Measurements from ENCODE around the gene ESYT2.
A peak's percentile ranks its signal among the peaks of the same experiment; 100 is the strongest.

The ESYT2 gene

DNA sequence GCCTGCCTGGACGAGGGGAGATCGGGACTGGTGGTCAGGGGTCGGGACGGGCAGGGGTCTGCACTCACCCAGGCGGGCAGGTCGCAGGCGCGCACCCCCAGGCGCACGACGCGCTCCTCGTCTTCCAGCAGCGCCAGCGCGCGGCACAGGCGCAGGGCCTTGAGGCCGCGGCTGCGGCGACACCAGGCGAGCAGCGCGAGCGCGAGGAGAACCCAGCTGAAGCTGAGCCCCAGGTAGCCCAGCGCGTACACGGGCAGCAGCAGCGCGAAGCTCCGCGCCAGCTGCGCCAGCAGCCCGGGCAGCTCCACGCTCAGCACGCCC is 328 bp downstream of the ESYT2 start:
- peak; percentile 77 for DNase-seq (ENCODE audit: low read depth)
- H3K4me3 ChIP-seq (ENCODE audit: control insufficient read depth, low read depth, low read length), result peak overlapping the region; percentile 55
- TF ChIP-seq, protein P1, sequence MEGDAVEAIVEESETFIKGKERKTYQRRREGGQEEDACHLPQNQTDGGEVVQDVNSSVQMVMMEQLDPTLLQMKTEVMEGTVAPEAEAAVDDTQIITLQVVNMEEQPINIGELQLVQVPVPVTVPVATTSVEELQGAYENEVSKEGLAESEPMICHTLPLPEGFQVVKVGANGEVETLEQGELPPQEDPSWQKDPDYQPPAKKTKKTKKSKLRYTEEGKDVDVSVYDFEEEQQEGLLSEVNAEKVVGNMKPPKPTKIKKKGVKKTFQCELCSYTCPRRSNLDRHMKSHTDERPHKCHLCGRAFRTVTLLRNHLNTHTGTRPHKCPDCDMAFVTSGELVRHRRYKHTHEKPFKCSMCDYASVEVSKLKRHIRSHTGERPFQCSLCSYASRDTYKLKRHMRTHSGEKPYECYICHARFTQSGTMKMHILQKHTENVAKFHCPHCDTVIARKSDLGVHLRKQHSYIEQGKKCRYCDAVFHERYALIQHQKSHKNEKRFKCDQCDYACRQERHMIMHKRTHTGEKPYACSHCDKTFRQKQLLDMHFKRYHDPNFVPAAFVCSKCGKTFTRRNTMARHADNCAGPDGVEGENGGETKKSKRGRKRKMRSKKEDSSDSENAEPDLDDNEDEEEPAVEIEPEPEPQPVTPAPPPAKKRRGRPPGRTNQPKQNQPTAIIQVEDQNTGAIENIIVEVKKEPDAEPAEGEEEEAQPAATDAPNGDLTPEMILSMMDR (conservative IDR thresholded peaks at IDR 0.05; ENCODE audit: control insufficient read depth, insufficient read depth, low read depth, low read length), result no peak

- peak overlapping the region; percentile 55 for H3K4me3 ChIP-seq (ENCODE audit: control insufficient read depth, low read depth, low read length)
- DNase-seq (ENCODE audit: low read depth), result peak; percentile 31
- TF ChIP-seq, protein P1 (conservative IDR thresholded peaks at IDR 0.05; ENCODE audit: control insufficient read depth, insufficient read depth, low read depth, low read length), result no peak
These were observed 932 bp downstream of the ESYT2 start for GRCh38 chr7:158828133-158829020.

- peak overlapping the region; percentile 55 for H3K4me3 ChIP-seq (ENCODE audit: control insufficient read depth, low read depth, low read length)
- peak; percentile 57 for DNase-seq (ENCODE audit: low read depth)
These were observed 1.7 kb downstream of the ESYT2 start for GRCh38 chr7:158827411-158828132.

GRCh38 chr7:158825628-158826289 is 3.5 kb downstream of the ESYT2 start:
- TF ChIP-seq, protein P1 (conservative IDR thresholded peaks at IDR 0.05; ENCODE audit: control insufficient read depth, insufficient read depth, low read depth, low read length), result no peak
- no peak for DNase-seq (ENCODE audit: low read depth)

More at GRCh38 chr7:158827411-158828132, 1.7 kb downstream of the ESYT2 start:
- TF ChIP-seq, protein P1 (conservative IDR thresholded peaks at IDR 0.05; ENCODE audit: control insufficient read depth, insufficient read depth, low read depth, low read length), result no peak

DNA sequence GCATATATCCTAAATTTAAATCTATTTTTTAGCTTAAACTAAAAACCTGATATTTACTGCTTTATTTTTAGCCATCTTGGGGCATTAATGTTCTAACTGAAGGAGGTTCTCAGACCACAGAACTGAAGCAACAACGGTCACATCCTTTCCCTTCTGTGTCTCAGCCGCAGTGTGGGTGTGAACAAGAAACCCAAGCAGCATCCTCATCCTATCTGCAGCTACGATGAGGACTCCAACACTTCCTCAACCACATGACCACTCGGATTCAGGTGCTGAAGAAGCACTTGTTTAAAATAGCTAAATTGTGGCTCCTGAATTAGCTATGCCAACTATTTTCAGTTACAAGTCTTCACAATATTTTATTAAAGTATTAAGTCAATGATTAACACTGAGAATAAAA is 5.3 kb downstream of the ESYT2 start:
- no peak overlapping the region for H3K4me3 ChIP-seq (ENCODE audit: control insufficient read depth, low read depth, low read length)
- DNase-seq (ENCODE audit: low read depth), result no peak
- TF ChIP-seq, protein P1 (conservative IDR thresholded peaks at IDR 0.05; ENCODE audit: control insufficient read depth, insufficient read depth, low read depth, low read length), result no peak

More at GRCh38 chr7:158825628-158826289, 3.5 kb downstream of the ESYT2 start:
- no peak overlapping the region for H3K4me3 ChIP-seq (ENCODE audit: control insufficient read depth, low read depth, low read length)

DNA sequence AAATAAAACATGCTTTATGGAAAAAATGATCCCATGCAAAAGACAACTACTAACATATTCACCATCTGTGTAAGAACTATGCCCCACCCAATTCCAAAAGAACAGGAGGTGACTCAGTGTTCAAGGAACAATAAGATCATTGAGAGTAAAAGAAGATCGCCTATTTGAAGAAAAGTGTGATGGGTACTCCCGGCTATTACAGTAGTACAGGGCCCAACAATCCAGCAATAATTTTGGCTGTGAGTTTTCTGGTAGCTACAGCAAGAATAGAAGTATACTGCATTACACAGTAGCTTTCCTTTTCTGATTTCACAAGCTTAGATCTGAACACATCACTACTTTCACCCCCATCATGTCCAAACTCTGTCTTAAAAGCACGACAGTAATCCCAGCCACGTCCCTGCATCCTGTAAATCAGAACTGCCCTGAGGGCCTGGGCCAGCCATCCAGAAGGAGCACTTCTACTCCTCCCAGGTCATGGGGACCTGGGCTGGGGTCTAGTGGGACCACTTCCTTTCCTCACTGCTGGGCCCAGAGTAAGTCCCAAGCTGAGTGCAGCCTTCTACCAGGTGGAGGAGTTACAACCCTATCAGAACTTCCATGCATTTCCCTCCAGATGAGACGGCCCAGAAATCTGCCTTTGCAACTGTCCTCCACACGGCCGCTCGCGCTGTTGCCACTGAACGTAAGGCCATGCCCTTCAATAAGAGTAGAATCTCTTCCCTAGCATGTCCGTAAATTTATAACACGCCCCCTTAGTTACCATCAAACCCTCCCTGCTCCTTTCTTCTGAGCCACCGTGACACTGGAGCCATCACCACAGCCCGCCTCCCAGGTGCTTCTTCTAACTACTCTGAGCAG is 7.9 kb downstream of the ESYT2 start:
- peak; percentile 90 for DNase-seq (ENCODE audit: low read depth)
- peak overlapping the region; percentile 6 for H3K4me3 ChIP-seq (ENCODE audit: control insufficient read depth, low read depth, low read length)
- TF ChIP-seq, protein P1 (conservative IDR thresholded peaks at IDR 0.05; ENCODE audit: control insufficient read depth, insufficient read depth, low read depth, low read length), result no peak
